Measurements from ENCODE around the gene POLR1E.

POLR1E gene

GRCh38 chr9:37541465-37541864 lies 55.7 kb downstream of the POLR1E start:
- no peak for DNase-seq

- DNase-seq: no peak
Measured at GRCh38 chr9:37542488-37542887, 56.7 kb downstream of the POLR1E start.

GRCh38 chr9:37542895-37543294 lies 57.1 kb downstream of the POLR1E start:
- no peak for DNase-seq

GRCh38 chr9:37543468-37543867 lies 57.7 kb downstream of the POLR1E start:
- no peak for DNase-seq

GRCh38 chr9:37547328-37547878 lies 61.7 kb downstream of the POLR1E start:
- DNase-seq: no peak

GRCh38 chr9:37549527-37549926 lies 63.8 kb downstream of the POLR1E start:
- DNase-seq: no peak

- peak; percentile 31 for DNase-seq
Measured at GRCh38 chr9:37550781-37551180, 65.0 kb downstream of the POLR1E start.

GRCh38 chr9:37551468-37551867 lies 65.7 kb downstream of the POLR1E start:
- DNase-seq: no peak

GRCh38 chr9:37551888-37552287 lies 66.1 kb downstream of the POLR1E start:
- DNase-seq: no peak
